GM21367 (cell line): Measurements from ENCODE around the gene MYDGF.

ENCODE experiments used
- ATAC-seq: cut with Tn5 transposase; IDR thresholded peaks from one replicate; pipeline ENCODE4 v1.9.1; 2021; ENCODE audit not compliant: unreplicated experiment

MYDGF gene

DNA sequence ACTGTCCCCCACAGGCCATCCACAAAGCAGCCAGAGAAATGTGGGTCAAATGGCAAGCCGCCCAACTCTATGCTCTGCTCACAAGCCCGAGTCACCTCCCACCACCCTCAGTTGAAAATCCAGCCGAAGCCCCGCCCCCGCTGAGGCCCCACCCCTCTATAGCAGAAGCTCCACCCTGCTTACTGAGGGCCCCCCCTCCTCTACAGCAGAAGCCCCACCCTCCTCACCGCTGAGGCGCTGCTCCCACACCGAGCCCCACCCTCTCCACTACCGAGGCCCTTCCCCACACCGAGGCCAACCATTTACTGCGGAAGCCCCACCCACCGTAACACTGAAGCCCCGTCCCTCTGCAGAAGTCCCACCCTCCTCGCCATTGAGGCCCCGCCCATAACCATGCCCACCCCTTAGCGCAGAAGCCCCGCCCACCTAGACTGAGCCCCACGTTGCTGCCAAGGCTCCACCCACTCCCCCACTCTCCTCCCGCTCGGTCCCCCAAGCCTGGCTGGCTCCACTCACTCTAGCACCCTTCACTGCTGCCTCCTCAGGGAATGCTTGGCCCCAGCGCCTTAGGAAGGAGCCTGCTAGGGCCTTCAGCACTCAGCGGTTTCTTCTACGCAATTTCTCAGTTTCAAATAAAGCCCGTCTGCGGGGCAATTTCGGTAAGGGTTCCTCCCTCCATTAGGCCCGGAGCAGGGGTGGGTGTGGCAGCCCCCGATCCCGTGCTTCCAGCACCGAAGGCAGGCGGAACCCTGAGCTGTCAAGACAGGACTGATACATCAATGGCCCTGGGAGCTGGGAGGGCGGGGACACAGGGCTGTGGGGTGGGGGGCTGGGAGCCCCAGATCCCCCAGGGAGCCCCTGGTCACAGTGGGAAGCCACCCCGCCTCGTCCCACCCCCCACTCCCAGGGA is 9.0 kb upstream of the MYDGF start:
- no peak for ATAC-seq

DNA sequence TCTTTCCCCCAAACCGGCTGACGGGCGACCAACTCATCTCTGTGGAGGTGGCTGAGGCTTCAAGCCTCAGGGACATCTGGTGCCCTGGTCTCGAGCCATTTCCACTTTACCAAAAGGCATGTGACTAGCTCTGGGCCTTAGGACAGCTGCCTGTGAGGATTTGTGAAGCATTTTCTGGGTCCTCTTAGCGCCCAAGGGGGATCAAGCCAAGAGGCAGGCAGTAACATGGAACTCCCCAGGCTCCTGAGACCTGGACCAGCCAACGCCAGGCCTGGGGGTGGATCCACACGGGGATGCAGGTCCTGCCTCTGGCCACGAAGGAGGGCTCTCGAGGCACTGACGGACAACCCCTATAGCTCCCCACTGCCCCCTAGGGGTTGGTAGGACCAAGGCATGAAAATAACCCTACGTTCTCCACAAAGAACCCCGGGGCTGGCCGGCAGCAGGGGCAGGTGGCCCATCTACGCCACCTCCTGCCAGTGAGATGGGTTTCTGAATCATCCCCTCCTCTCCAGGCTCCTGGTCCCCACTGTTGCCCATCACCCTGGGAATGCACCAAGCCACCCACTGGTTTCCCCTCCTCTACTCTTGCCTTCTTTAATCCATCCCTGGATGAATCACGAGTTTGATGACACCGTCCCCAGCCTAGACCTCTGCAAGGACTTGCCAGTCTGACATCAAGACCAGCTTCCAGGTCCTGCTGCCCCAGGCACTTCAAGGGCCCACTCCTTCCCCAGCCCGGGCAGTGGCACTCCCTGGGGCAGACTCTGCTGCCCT is 7.0 kb upstream of the MYDGF start:
- no peak for ATAC-seq

DNA sequence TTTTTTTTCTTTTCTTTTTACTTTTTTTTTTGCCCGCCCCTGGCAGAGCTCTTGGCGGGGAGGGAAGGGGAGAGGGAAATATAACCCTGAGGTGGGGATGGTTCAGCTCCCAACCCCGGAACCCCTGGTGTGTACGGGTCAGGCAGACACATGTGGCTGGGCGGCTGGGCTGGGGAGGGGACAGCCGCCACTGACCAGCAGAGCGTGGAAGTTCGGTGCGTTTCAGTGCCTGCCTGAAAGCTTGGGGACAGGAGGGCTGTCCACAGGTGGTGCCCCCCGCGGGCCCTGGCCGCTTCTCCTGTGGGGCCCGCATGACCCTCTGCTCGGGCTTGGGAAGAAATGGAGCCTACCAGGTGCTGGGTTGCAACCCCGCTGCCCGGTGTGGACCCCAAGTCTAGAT is 5.2 kb upstream of the MYDGF start:
- ATAC-seq: no peak

DNA sequence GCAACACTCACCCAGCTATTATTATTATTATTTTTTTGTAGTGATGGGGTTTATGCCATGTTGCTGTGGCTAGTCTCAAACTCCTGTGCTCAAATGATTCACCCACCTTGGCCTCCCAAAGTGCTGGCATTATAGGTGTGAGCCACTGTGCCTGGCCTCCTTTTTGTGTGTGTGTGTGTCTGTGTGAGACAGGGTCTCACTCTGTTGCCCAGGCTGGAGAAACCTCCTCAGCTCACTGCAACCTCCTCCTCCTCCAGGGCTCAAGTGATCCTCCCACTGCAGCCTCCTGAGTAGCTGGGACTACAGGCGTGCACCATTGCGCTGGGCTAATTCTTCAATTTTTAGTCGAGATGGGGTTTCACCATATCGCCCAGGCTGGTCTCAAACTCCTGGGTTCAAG is 3.6 kb upstream of the MYDGF start:
- ATAC-seq: no peak

DNA sequence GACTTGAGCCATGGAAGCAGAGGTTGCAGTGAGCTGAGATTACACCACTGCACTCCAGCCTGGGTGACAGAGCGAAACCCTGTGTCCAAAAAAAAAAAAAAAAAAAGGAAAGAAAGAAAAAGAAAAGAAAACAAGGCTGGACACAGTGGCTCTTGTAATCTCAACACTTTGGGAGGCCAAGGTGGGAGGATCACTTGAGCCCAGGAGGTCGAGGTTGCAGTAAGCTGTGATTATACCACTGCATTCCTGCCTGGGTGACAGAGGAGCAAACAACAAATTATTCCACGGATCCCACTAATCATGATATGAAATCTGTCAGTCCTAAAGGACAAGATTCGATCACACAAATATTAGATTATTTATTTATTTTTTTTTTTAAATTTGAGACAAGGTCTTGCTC is 3.1 kb upstream of the MYDGF start:
- no peak for ATAC-seq

DNA sequence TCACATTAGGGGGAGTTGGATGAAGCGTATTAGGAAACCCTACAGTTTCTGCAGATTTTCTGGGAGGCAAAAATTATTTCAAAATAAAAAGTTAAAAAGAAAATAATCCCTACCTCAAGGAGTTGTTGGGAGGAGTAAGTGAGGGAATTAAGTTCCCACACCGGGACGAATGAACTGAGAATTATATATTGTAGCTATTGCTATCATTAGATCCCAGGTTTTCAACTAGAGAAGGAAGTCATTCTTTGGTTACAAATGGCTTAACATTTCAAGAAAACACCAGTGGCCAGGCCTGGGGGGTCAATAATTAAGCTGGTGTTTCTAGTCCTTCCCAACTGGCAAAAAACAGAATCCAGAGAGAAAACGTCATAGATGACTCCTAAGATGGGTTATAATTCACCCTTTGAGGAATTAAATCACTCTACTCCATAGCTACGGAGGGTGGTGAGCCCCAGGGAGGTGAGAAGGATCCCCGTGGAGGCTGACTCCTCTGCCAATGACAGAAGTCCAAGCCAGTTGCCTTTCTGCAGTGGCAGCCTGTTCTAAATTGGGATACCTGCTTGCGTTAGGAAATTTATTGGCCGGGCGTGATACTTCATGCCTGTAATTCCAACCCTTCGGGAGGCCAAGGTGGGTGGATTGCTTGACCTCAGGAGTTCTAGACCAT is 1.2 kb upstream of the MYDGF start:
- ATAC-seq: no peak

DNA sequence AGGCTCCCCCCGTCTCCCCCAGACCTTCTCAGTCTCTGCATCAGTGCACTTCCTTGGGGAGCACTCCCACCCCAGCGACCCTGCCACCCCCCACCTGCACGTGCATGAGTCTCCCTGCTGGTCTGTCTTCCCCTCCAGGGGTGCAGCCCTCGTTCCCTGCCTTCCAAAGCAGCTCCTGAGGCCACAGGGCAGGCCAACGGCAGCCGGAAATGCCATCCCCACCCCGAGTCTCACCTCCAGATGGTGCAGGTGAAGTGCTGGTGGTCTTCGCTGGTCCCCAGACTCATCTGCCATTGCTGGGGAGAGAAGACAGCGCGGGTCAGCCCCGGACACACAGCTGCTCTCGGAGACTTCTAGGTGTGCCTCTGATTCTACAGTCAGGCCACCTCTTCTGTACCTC is 5.5 kb downstream of the MYDGF start:
- no peak for ATAC-seq

DNA sequence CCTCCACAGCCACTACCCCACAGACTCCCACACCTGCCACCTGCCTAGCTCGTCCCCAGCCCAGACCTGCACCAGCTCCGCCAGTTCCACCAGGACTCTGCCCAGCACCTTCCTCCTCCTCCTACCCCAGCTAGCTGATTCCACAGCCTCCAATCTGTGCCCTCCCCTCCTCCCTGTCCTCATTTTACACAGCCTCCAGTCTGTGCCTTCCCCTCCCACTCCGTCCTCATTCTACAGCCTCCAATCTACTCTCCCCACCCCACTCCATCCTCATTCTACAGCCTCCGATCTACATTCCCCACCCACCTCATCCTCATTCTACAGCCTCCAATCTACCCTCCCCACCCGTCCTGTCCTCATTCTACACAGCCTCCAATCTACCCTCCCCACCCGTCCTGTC is 7.3 kb downstream of the MYDGF start:
- ATAC-seq: no peak

DNA sequence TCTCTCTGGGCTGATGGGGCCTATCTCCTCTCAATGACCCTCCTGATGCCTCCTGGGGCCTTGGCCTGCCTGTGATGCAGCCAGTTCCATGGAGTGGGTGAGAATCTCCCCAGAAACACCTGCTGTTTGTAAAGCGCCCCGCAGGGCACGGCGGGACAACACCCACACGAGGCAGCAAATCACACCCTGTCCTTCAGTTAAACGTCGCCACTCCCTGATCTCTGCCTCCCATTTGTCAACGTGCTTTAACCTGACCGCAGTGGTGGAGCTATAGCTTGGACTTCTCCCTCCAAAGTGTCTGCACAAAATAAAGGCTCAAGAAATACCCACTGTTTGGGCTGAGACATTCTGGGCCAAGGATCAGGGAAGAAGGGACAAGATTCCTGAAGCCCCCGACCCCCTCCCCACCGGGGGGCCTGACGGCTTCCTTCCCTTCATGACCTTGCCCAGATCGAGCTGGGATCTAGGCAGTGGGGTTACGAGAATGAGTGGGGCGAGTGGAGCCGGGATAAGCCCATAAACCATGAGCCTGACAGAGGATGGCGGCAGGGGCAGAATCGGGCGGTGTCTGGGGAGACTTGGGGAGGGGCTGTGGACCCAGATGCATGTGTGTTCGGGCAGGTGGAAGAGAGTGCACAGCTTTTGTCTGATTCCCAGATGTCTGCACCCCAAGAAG is 8.0 kb downstream of the MYDGF start:
- no peak for ATAC-seq

DNA sequence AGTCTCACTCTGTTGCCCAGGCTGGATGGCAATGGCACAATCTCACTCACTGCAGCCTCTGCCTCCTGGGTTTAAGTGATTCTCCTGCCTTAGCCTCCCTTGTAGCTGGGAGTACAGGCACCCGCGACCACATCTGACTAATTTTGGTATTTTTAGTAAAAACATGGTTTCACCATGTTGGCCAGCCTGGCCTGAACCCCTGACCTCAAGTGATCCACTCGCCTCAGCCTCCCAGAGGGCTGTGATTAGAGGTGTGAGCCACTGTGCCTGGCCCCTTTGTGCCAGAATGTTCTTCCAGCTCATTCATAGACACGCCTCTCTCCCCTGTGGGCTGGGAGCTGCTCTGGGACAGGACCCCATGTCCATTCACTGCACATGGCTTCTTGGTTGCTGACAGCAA is 9.1 kb downstream of the MYDGF start:
- no peak for ATAC-seq

DNA sequence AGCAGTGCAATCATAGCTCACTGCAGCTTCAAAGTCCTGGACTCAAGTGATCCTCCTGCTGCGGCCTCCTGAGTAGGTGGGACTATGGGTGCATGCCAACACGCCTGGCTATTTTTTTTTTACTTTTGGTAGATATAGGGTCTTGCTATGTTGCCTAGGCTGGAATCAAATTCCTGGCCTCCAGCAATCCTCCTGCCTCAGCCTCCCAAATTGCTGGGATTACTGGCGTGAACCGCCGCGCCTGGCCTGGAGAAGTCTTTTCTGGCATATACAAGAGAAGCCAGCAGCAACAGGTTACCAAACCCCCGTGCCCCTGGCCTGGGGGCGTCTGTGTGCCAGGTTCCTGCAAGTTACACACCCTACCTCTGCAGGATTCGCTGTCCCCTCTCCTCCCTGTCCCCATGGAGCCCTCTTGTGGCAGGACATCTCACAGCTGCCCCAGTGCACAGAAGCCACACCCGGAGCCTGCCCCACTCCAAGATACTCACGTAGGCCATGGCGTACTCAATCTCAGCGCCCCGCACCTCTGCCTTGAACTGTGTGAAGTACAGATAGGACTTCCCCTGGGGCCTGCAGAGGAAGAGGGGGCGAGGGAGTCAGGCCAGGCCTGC is 9.9 kb downstream of the MYDGF start:
- no peak for ATAC-seq

DNA sequence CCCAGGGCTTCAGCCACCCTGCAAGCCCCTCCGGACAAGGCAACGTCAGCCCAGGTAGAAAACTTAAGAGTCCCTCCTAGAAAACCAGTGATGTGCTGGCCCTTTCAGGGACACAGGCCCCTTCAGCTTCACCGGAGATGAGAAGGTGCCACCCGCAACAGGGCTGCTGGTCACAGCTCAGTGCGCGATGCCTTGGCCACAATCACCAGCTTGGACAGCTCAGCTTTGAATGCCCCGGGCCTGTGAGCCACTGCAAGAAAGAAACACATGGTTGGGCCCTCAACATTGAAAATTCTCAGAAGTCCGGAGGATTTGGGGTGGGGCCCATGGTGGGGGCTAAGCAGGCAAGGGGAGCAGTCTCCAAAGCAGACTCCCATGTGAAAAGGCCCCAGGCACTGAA is 12.3 kb downstream of the MYDGF start:
- ATAC-seq: no peak

DNA sequence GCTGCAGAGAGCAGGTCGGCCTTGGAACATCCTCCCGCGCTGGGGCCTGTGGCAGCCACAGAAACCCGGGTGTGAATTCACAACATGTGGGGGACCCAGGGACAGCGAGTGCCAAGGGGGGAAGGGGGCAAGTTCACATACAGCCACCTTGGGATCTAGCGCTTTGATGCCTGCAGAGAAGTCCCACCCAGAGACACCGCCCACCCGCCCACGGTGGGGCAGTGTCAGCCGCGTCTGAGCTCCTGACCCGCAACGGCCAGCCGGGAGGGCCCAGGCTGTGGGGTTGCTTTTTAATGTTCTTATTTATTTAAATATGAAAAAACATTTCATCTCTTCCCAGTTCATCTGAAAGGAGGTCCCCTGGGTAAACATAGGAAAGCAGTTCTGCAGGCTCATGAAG is 12.9 kb downstream of the MYDGF start:
- no peak for ATAC-seq

DNA sequence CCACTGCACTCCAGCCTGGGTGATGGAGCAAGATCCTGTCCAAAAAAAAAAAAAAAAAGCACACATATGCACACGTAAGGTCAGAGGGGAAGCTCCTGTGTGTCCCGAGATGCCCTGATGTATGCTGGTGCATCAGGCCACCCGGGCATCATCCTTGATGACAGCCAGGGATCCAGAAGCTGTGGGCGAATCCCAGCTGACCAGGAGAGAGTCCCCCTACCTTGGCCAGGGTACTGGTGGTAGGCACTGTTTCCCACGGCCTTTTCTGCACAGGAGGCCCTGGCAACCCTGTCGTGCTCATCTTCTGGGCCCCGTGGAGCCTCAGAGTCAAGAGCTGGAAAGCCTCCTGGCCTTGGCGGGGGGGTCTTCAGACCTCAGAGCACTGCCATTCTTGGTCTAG is 14.0 kb downstream of the MYDGF start:
- ATAC-seq: no peak

DNA sequence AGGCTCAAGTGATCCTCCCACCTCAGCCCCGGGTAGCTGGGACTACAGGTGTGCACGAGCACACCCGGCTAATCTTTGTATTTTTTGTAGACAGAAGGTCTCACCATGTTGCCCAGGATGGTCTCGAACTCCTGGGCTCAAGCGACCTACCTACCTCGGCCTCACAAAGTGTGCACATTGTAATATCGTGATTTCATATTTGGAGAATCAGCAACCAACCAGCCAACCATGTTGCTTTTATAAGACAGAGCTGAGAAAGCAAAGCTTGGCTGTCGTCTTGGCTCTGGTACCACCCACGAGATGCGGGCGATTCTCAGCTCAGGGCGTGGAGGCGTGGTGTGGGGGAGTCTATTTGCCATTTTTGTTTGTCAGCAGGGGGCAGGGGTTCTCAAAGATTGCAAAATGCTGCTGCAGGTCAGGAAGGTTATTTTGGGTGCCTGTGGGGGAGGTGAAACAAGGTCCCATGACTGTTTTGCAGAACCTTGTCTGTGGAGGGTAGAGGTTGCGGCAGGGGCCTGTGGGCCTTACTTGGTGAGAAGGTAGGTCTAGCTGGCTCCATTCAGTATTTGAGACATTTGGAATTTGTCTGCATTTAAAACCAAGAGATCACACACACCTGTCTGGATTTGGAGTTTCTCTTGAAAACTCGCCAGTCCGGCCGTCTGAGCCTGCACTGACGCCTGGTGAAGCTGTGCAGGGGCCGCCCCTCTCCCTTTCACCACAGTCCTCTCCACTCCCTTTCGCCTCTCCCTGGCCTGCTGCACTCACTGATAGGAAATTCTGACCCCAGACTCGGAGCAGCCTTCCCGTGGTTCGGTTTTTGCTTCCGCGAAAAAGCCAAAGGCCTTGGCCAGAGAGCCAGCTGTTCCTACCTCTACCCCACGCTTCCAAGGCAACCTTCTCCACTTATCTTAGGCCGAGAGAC is 15.4 kb downstream of the MYDGF start:
- no peak for ATAC-seq

DNA sequence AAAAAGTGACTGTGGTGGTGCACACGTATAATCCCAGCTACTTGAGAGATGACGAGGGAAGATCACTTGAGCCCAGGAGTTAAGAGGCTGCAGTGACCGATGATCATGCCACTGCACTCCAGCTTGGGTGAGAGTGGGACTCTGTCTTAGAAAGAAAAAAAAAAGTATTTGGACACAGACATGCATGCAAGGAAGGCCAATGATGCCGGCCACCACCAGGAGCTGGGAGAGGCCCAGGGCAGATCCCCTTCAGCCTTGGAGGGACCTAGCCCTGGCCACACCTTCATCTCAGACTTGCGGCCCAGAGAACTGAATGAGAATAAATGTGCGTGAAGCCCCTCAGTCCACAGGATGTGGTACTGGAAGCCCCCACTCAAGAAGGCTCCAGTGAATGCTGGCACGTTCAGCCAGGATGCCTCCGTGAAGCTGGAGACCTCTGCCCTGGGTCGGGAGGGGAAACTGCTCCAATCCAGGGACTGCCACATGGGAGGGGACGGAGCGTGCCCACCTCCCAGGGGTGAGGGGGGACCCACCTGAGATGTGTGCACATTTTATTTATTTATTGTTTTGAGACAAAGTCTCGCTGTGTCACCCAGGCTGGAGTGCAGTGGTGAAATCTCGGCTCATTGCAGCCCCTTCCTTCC is 16.2 kb downstream of the MYDGF start:
- ATAC-seq: no peak

DNA sequence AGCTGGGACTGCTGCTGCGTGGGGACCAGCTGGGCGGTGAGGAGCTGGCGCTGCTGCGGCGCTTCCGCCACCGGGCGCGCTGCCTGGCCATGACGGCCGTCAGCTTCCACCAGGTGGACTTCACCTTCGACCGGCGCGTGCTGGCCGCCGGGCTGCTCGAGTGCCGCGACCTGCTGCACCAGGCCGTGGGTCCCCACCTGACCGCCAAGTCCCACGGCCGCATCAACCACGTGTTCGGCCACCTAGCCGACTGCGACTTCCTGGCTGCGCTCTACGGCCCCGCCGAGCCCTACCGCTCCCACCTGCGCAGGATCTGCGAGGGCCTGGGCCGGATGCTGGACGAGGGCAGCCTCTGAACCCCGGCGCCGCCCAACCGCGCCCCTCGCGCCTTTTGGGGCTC is 18.1 kb downstream of the MYDGF start:
- no peak for ATAC-seq

DNA sequence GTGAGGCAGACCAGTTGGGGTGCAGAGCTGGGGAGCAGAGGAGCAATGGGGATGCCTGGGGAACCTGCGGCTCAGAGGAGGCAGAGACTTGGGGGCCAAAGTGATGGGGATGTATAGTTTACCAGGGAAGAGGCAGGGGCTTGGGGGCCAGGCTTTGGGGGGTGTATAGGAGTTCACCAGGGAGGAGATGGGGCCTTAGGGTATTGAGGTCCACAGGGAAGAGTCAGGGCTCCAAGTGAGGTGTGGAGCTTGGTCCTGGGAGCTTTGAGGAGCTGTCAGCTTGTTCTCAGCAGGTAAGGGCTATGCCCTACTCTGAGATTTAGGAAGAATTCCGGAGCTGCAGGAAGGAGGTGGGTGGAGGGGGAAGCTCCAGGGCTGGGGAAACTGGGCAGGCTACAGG is 20.0 kb downstream of the MYDGF start:
- ATAC-seq: no peak

DNA sequence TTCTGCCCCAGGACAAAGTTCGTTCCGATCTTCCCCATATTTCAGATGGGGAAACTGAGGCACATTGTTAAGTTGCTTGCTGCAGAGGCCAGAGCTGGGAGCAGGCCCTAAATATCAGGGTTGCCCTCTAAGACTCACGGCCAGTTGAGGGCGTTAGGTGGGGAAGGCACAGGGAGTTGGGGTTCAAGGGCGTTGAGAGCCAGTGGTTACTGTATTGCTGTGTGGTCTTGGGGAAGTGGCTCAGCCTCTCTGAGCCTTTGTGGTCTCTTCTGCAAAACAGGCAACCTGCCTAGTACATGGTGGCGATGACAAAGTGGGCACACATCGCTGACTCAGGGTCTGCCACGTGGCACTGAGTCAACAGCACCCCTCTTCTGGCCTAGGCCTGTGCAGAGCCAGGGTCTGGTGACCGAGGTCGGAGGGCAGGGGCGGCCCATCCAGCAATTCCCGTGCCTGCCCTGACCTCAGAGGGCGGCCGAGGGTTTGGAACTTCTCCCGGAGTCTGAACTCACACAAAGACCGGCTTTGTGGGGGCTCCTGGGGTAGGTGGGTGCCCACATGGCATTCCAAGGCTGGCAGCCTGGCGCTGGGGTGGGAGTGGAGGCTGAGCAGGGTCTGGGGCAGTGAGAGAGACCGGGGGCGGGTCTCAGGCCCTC is 20.6 kb downstream of the MYDGF start:
- ATAC-seq: no peak
